HS-27A (cell line): ENCODE measurements around the gene EPB41L1.

Experiments used
- DNase-seq: peaks from one replicate; pipeline ENCODE4 v3.0.0-alpha.2; 2012; ENCODE audit warnings: low read depth, missing footprints

Gene EPB41L1

GRCh38 chr20:36261389-36262105, 107.0 kb downstream of the EPB41L1 start:
- no peak for DNase-seq

- DNase-seq: no peak
Observed at GRCh38 chr20:36262440-36262839, 107.9 kb downstream of the EPB41L1 start.

- DNase-seq: no peak
Observed at GRCh38 chr20:36264426-36265246, 110.1 kb downstream of the EPB41L1 start.

GRCh38 chr20:36266189-36266588, 111.6 kb downstream of the EPB41L1 start:
- no peak for DNase-seq

- no peak for DNase-seq
Observed at GRCh38 chr20:36267605-36268381, 113.3 kb downstream of the EPB41L1 start.

- DNase-seq: no peak
Observed at GRCh38 chr20:36268440-36269342, 114.2 kb downstream of the EPB41L1 start.

- DNase-seq: no peak
Observed at GRCh38 chr20:36269507-36269906, 115.0 kb downstream of the EPB41L1 start.

GRCh38 chr20:36270744-36271638, 116.5 kb downstream of the EPB41L1 start:
- DNase-seq: no peak

- DNase-seq: no peak
Observed at GRCh38 chr20:36271639-36272546, 117.4 kb downstream of the EPB41L1 start.

GRCh38 chr20:36272547-36273220, 118.1 kb downstream of the EPB41L1 start:
- DNase-seq: no peak

- DNase-seq: no peak
Observed at GRCh38 chr20:36273414-36274180, 119.1 kb downstream of the EPB41L1 start.

GRCh38 chr20:36274181-36274841, 119.8 kb downstream of the EPB41L1 start:
- no peak for DNase-seq

GRCh38 chr20:36275011-36275410, 120.5 kb downstream of the EPB41L1 start:
- no peak for DNase-seq

- no peak for DNase-seq
Observed at GRCh38 chr20:36275441-36276189, 121.1 kb downstream of the EPB41L1 start.

GRCh38 chr20:36277546-36277945, 123.0 kb downstream of the EPB41L1 start:
- no peak for DNase-seq

GRCh38 chr20:36279362-36279761, 124.8 kb downstream of the EPB41L1 start:
- DNase-seq: no peak

- no peak for DNase-seq
Observed at GRCh38 chr20:36279776-36280175, 125.2 kb downstream of the EPB41L1 start.
